HG03521 (cell line): ENCODE data around the gene TANC1.

Experiments
- ATAC-seq: cut with Tn5 transposase; IDR thresholded peaks from one replicate; pipeline ENCODE4 v1.9.1; 2021; ENCODE audit warnings: mild to moderate bottlenecking, moderate library complexity; ENCODE audit not compliant: unreplicated experiment

TANC1 gene

GRCh38 chr2:158993721-158994587 is 25.5 kb downstream of the TANC1 start:
- ATAC-seq: no peak

GRCh38 chr2:158994920-158995676 is 26.7 kb downstream of the TANC1 start:
- no peak for ATAC-seq

- ATAC-seq: no peak
Observed at GRCh38 chr2:158995677-158996049, 27.2 kb downstream of the TANC1 start.

- no peak for ATAC-seq
Observed at GRCh38 chr2:158996378-158996993, 28.0 kb downstream of the TANC1 start.

GRCh38 chr2:158997037-158997790 is 28.8 kb downstream of the TANC1 start:
- no peak for ATAC-seq

- no peak for ATAC-seq
Observed at GRCh38 chr2:158998551-158999248, 30.3 kb downstream of the TANC1 start.

GRCh38 chr2:158999458-158999857 is 31.0 kb downstream of the TANC1 start:
- no peak for ATAC-seq

- ATAC-seq: no peak
Observed at GRCh38 chr2:159000072-159000471, 31.6 kb downstream of the TANC1 start.

GRCh38 chr2:159002462-159003111 is 34.1 kb downstream of the TANC1 start:
- ATAC-seq: no peak

- ATAC-seq: no peak
Observed at GRCh38 chr2:159003555-159003954, 35.1 kb downstream of the TANC1 start.

- ATAC-seq: no peak
Observed at GRCh38 chr2:159004849-159005248, 36.4 kb downstream of the TANC1 start.

- ATAC-seq: no peak
Observed at GRCh38 chr2:159009940-159010339, 41.5 kb downstream of the TANC1 start.

GRCh38 chr2:159010340-159010739 is 41.9 kb downstream of the TANC1 start:
- no peak for ATAC-seq

GRCh38 chr2:159010963-159011362 is 42.5 kb downstream of the TANC1 start:
- ATAC-seq: no peak

GRCh38 chr2:159012142-159012541 is 43.7 kb downstream of the TANC1 start:
- ATAC-seq: no peak

GRCh38 chr2:159013103-159013502 is 44.7 kb downstream of the TANC1 start:
- no peak for ATAC-seq

GRCh38 chr2:159015174-159015573 is 46.7 kb downstream of the TANC1 start:
- no peak for ATAC-seq

GRCh38 chr2:159015823-159016222 is 47.4 kb downstream of the TANC1 start:
- no peak for ATAC-seq

- no peak for ATAC-seq
Observed at GRCh38 chr2:159017837-159018236, 49.4 kb downstream of the TANC1 start.

- ATAC-seq: no peak
Observed at GRCh38 chr2:159019021-159019420, 50.6 kb downstream of the TANC1 start.
